KG1 (cell line): ENCODE data around the gene SOX8.
"Not testable (repeated sequence)": the region's sequence is repeated elsewhere in the genome, so short reads cannot be mapped to it uniquely, and the experiment has no call there.

ENCODE experiments used
- DNase-seq: peaks from one replicate; lab custom pipeline; 2025; lab: John Stamatoyannopoulos, UW

The SOX8 gene

GRCh38 chr16:981695-982144, at the start of gene SOX8:
TSS of gene SOX8 (plus strand) at chr16:981770. CDS start at chr16:981923, 153 bp downstream.
- no peak for DNase-seq

- no peak for DNase-seq
These were observed 48.7 kb upstream of the SOX8 start for GRCh38 chr16:932831-933330.

- no peak for DNase-seq
These were observed 48.0 kb upstream of the SOX8 start for GRCh38 chr16:933581-933980.

- DNase-seq: no peak
These were observed 47.4 kb upstream of the SOX8 start for GRCh38 chr16:934178-934577.

- DNase-seq: no peak
These were observed 45.9 kb upstream of the SOX8 start for GRCh38 chr16:935684-936083.

GRCh38 chr16:937311-937710, 44.3 kb upstream of the SOX8 start:
- DNase-seq: no peak

GRCh38 chr16:937723-938122, 43.8 kb upstream of the SOX8 start:
- no peak for DNase-seq

- no peak for DNase-seq
These were observed 43.4 kb upstream of the SOX8 start for GRCh38 chr16:938136-938535.

GRCh38 chr16:938752-939151, 42.8 kb upstream of the SOX8 start:
- no peak for DNase-seq

GRCh38 chr16:939311-939710, 42.3 kb upstream of the SOX8 start:
- DNase-seq: no peak

- DNase-seq: no peak
These were observed 41.6 kb upstream of the SOX8 start for GRCh38 chr16:939941-940340.

GRCh38 chr16:942436-943060, 39.0 kb upstream of the SOX8 start:
- DNase-seq: no peak

- DNase-seq: no peak
These were observed 37.6 kb upstream of the SOX8 start for GRCh38 chr16:943971-944370.

GRCh38 chr16:945271-946047, 36.1 kb upstream of the SOX8 start:
- no peak for DNase-seq

- no peak for DNase-seq
These were observed 35.5 kb upstream of the SOX8 start for GRCh38 chr16:946048-946395.

- DNase-seq: no peak
These were observed 34.2 kb upstream of the SOX8 start for GRCh38 chr16:947255-947921.

GRCh38 chr16:947922-948303, 33.7 kb upstream of the SOX8 start:
- DNase-seq: not testable (repeated sequence)

GRCh38 chr16:948767-949166, 32.8 kb upstream of the SOX8 start:
- DNase-seq: not testable (repeated sequence)

GRCh38 chr16:950733-951573, 30.6 kb upstream of the SOX8 start:
- DNase-seq: not testable (repeated sequence)

GRCh38 chr16:951660-952301, 29.8 kb upstream of the SOX8 start:
- no peak for DNase-seq

GRCh38 chr16:952321-952720, 29.2 kb upstream of the SOX8 start:
- DNase-seq: no peak

GRCh38 chr16:953818-954217, 27.8 kb upstream of the SOX8 start:
- not testable (repeated sequence) for DNase-seq
